GM18861 (cell line): ENCODE results near the gene CEP192.

ENCODE experiments used
- ATAC-seq: cut with Tn5 transposase; IDR thresholded peaks from one replicate; pipeline ENCODE4 v1.9.1; 2021; ENCODE audit not compliant: unreplicated experiment

Gene CEP192

GRCh38 chr18:13099113-13099512 lies 108.0 kb downstream of the CEP192 start:
- ATAC-seq = no peak

- no peak for ATAC-seq
Observed at GRCh38 chr18:13100942-13101658, 109.9 kb downstream of the CEP192 start.

DNA sequence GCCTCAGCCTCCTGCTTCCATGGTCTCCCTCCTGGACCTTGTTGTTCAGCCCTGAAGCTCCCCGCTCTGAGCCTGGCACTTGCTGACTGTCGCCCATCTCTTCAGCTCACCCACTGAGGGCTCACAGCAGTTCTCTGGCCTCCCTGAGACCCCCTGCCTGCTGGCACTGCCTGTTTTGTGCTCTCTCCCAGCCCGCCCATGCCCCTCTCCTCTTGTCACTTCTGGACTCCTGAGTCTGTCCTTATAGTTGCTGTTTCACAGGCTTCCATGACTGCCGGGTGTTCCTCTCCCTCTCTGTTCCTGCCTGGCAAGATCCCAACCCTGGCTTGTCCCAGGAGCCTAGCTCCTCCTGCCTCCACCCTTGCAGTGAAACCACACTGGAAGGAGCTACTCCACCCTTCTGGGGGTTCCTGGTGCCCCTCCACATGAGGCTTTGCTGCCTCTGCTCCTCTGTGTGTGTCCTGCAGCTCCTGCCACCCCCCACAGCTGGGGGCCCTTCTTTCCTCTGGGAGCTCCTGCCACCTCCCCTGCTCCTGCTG lies 110.6 kb downstream of the CEP192 start:
- ATAC-seq = no peak

DNA sequence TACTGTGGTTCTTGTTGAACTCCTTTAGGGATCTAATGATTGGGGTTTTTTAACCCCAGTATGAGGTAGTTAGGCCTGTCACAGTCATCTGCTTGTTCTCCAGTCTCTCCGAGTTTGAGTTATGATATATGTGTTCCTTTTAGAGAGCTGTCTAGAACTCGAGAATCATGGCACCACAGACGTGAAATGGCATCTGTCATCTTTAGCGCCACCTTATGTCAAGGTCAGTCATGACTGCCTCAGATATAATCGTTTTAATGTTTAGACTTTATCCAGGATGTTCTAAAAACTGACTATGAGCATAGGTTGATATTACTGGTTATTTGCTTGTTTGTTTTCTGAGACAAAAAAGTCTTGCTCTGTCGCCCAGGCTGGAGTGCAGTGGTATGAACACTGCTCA lies 112.2 kb downstream of the CEP192 start:
- ATAC-seq = no peak

GRCh38 chr18:13105059-13105458 lies 113.9 kb downstream of the CEP192 start:
- ATAC-seq = no peak

DNA sequence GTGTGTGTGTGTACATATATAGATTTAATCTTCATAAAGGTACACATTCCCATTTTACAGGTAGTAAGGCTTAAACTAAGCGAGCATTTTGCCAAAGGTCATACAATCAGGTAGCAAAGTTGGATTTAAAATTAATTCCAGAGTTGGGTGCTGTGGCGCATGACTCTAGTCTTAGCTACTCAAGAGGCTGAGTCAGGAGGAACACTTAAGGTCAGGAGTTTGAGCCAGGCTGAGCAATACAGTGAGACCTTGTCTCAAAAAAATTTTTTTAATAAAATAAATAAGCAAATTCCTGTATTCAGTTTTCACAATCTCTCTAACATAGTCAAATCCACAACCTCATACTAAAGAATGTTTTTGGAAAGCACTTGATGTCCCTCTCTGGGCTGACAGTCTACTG lies 115.9 kb downstream of the CEP192 start:
- no peak for ATAC-seq

DNA sequence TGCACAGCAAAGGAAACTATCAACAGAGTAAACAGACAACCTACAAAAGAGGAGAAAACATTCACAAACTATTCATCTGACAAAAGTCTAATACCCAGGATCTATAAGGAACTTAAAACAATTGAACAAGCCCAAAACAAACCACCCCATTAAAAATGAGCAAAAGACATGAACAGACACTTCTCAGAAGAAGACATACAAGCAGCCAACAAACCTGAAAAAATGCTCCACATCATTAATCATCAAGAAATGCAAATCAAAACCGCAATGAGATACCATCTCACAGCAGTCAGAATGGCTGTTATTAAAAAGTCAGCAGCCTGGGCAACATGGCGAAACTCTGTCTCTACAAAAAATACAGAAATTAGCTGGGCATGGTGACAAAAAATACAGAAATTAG lies 117.2 kb downstream of the CEP192 start:
- ATAC-seq = no peak

DNA sequence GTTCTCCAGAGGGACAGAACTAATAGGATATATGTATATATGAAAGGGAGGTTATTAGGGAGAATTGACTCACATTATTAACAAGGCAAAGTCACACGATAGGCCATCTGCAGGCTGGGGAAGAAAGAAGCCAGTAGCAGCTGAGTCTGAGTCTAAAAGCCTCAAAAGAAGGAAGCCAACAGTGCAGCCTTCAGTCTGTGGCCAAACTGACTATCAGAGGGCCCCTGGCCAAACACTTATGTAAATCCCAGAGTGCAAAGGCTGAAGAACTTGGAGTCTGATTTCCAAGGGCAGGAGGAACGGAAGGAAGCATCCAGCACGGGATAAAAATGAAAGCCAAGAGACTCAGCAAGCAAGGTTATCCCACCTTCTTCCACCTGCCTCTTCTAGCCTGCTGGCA lies 119.4 kb downstream of the CEP192 start:
- ATAC-seq = no peak

DNA sequence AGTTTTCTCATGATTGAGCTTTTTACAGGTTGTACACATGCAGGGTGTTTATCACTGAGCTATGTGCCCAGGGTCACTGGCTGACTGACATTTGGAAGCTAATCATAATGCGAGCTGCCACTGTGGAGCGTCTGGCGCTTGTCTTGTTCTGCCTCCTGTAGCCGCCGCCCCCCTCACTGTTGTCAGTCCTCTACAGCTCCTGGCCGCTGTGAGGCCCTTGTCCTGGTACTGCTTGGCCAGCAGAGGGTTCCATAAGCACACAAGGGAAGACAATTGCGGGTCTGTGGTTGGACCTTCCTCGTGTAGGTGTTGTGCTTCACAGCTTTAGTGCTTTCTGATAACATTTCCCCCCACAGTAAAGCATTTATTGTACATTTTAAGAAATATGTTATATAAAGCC lies 121.8 kb downstream of the CEP192 start:
- ATAC-seq = no peak

- no peak for ATAC-seq
Observed at GRCh38 chr18:13120255-13120654, 129.1 kb downstream of the CEP192 start.

- no peak for ATAC-seq
Observed at GRCh38 chr18:13120983-13121441, 129.8 kb downstream of the CEP192 start.

GRCh38 chr18:13124411-13124810 lies 133.2 kb downstream of the CEP192 start:
- no peak for ATAC-seq

- ATAC-seq = no peak
Observed at GRCh38 chr18:13125191-13125590, 134.0 kb downstream of the CEP192 start.

DNA sequence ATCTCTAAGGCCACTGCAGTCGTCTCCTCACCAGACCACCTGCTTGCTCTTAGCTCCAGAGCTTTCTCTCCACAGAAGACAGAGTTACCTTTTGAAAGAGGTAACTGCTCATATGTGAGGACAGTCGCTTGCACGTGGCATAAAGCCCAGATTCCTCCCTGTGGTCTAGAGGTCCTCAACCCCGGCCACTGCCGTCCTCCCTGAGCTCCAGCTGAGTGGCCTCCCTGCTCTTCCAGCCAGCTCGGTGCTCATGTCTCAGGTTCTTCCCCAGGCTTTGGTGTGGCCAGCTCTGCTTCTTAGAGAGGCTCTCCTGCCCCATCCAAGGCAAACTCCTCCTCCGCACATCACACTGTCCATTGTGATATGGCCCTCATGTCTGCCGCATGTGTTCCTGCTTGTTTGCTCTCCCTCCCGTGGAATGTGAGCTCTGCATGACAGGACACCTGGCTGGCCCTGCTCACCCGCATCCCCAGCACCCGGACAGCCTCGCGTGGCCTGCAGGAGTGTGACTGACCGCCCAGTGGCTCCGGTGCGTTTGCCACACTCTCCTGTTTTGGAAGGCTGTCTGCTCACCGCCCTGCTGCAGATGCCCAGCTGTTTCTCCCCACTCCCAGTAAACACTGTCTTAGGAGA lies 135.9 kb downstream of the CEP192 start:
- no peak for ATAC-seq

DNA sequence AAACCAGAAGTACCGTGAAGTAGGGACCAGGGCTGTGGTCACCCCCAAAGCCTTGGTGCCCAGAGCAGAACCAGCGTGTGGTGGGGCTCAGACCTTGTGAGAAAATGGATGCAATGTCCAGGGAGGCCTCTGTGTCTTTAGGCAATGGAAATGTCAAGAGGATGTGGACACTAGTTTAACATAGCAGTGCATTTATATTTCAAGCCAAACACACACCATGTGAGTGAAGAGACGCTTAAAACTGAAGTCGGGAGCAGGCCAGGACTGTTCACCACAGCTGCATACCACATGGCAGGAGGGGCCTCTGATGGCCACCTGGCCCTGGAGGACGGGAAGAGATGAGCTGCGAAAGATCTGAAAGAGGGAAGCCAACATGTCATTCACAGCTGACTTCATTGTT lies 140.1 kb downstream of the CEP192 start:
- ATAC-seq = no peak

DNA sequence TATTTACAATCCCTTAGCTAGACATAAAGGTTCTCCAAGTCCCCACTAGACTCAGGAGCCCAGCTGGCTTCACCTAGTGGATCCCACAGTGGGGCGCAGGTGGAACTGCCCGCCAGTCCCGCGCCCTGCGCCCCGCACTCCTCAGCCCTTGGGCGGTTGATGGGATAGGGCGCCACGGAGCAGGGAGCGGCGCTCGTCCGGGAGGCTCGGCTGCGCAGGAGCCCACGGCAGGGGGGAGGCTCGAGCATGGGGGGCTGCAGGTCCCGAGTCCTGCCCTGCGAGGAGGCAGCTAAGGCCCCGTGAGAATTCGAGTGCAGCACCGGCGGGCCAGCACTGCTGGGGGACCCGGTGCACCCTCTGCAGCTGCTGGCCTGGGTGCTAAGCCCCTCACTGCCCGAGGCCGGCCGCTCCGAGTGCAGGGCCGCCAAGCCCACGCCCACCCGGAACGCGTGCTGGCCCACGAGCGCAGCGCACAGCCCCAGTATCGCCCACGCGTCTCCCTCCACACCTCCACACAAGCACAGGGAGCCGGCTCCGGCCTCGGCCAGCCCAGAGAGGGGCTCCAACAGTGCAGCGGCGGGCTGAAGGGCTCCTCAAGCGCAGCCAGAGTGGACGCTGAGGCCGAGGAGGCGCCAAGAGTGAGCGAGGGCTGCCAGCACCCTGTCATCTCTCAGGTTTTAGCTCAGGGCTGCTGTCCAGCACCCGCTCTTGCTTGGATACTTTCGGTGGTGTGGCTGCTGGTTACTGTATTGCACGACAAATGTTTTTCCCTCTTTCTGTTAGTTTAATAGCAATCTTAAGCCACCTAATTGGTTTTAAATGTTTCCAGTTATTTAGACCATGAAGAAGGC lies 143.6 kb downstream of the CEP192 start:
- ATAC-seq = no peak

DNA sequence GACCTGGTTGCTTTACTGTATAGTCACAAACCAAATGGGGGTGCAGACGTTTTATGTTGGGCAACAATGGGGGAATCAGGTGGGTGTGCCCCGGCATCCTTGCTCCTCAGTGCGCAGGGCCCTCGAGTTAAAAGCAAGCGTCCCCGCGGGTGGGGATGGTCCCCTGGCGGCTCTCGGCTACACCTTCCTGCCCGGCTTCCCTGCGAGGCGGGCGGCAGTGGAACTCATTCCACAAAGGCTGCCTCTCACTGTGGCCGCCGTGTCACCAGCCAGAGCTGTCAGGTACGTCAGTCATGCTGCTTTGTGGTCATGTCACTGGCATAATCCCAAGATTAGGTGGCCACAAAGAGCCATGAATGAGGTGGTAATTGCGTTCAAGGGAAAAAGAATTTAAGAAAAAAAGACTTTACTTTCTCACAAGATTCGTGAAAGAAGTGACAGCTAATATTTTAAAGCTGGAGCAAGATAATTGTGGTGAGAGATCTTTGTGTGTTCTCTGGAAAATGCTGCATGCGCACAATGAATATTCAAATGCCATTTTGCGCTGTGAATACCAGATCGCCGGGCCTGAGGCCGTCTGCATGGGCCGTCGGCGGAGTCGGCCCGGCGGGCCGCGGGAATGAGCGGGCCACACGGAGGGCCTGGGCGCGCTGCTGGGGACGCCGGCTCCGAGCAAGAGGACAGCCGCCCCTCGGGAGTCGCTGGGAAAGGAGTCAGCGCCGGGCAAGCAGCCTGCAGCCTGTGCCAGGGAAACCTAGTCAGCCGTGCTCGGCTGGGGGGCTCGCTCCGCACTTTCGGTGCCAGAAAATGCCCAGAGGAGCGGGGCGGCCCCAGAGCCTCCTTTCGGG lies 145.1 kb downstream of the CEP192 start:
- no peak for ATAC-seq

- no peak for ATAC-seq
Observed at GRCh38 chr18:13136904-13137669, 145.9 kb downstream of the CEP192 start.

- ATAC-seq = peak; percentile 45
Observed at GRCh38 chr18:13137670-13138419, 146.7 kb downstream of the CEP192 start.
